Upper lobe of left lung (tissue), 6 donors: Measurements from ENCODE around the gene HES4. TPM values are rescaled to one million over a fixed set of nuclear protein-coding genes. Genes with fewer than 3 reads are reported as not detected.
A peak's percentile ranks its signal among the peaks of the same experiment; 100 is the strongest.

Source experiments
- ATAC-seq, 2 donors: fragments of 200-7000 bp; cut with Tn5 transposase; one replicate each; pipeline ENCODE4 v1.9.1; 2022; ENCODE audit warnings: mild to moderate bottlenecking in 2 of 2, moderate library complexity in 2 of 2; ENCODE audit not compliant: low FRiP score in 2 of 2
- DNase-seq, 2 donors: peaks; one replicate each; pipeline ENCODE4 v3.0.0-alpha.2; 2019 to 2020
- H3K27ac ChIP-seq, 4 donors: fragments of 200-600 bp; sonication (generic); one replicate each; pipeline ENCODE4 v1.5.1; 2016 to 2019
- H3K27me3 ChIP-seq, 4 donors: fragments of 200-600 bp; sonication (generic); one replicate each; pipeline ENCODE4 v1.5.1; 2017 to 2019
- H3K36me3 ChIP-seq, 4 donors: fragments of 200-600 bp; sonication (generic); one replicate each; pipeline ENCODE4 v1.5.1; 2016 to 2019
- H3K4me1 ChIP-seq, 4 donors: fragments of 200-600 bp; sonication (generic); one replicate each; pipeline ENCODE4 v1.5.1; 2018 to 2019
- H3K4me3 ChIP-seq, 4 donors: fragments of 200-600 bp; sonication (generic); one replicate each; pipeline ENCODE4 v1.5.1; 2017 to 2019; ENCODE audit warnings: mild to moderate bottlenecking in 2 of 4, moderate library complexity in 1 of 4
- H3K9me3 ChIP-seq, 4 donors: fragments of 200-600 bp; sonication (generic); one replicate each; pipeline ENCODE4 v1.5.1; 2018 to 2019
- CTCF ChIP-seq, 6 experiments: fragments of 450-650 bp in 4 of 6; fragments of 200-600 bp in 2 of 6; sonication (generic) in 2 of 6; IDR thresholded peaks; one replicate each; pipeline ENCODE4 v1.5.1; 2016 to 2019; ENCODE audit warnings: antibody characterized with exemption in 6 of 6
- EP300 ChIP-seq, 4 donors: sonication (generic); formaldehyde crosslinking; IDR thresholded peaks; one replicate each; pipeline ENCODE4 v1.5.1; 2017; ENCODE audit warnings: antibody characterized with exemption in 4 of 4, control low read depth in 2 of 4
- POLR2A ChIP-seq, 4 donors: fragments of 450-650 bp; IDR thresholded peaks; one replicate each; pipeline ENCODE4 v1.5.1; 2016 to 2017; ENCODE audit warnings: antibody characterized with exemption in 4 of 4, mild to moderate bottlenecking in 2 of 4
- POLR2AphosphoS5 ChIP-seq, 2 donors: sonication (generic); formaldehyde crosslinking; IDR thresholded peaks; one replicate each; pipeline ENCODE4 v1.5.1; 2017; ENCODE audit warnings: antibody characterized with exemption in 2 of 2
- WGBS, 2 donors: methylation state at CpG; one replicate each; pipeline ENCODE4 v1.1.5; 2017 to 2018; 5-methylcytosine and 5-hydroxymethylcytosine counted together
- total RNA-seq, 6 donors: library from RNA; depleted of rRNA in 4 of 6; stranded (reverse); fragments of >200 nt in 4 of 6; gene quantifications; one replicate each; pipeline versions ENCODE4 v1.1.0 to v1.2.1, GENCODE V29; 2016 to 2021
- donor health status: DM: no; HTN: no; CAD: no; lungs with moderate emphysema.
- donor health status: DM: no; HTN: yes; CAD: no; lungs with severe emphysema.

Gene HES4
- total RNA-seq, 6 donors from 2014 or later = 26.5 to 55.0 (median 35.0) TPM

GRCh38 chr1:954927-955326, 45.0 kb downstream of the HES4 start:
- TF ChIP-seq POLR2AphosphoS5 (IDR thresholded peaks at IDR 0.05) = no peak
- no peak for TF ChIP-seq EP300 (IDR thresholded peaks at IDR 0.05)
- no peak for TF ChIP-seq CTCF (IDR thresholded peaks at IDR 0.05)
- no peak for TF ChIP-seq POLR2A (IDR thresholded peaks at IDR 0.05)
- ATAC-seq (no peak), DNase-seq (peak in 1 of 2 donors; percentile 46)
- Histone ChIP-seq H3K4me1 (peaks cover 18 to 31% (median 20%) of the 10 kb centered on the region in 4 donors), H3K27me3 (no peaks in the 10 kb centered on the region), H3K4me3 (no peak overlapping the region), H3K9me3 (no peaks in the 10 kb centered on the region), H3K36me3 (peaks cover 20 to 74% (median 68%) of the 10 kb centered on the region in 4 donors), H3K27ac (no peak overlapping the region)
- 90 to 92% methylated on average over 13 of the region's 13 CpGs for WGBS, 2 donors

- 92 to 95% methylated on average over 14 to 32 of the region's 32 CpGs for WGBS, 2 donors
- Histone ChIP-seq H3K36me3 (peaks cover 20 to 86% (median 80%) of the 10 kb centered on the region in 4 donors), H3K9me3 (no peaks in the 10 kb centered on the region), H3K4me3 (no peak overlapping the region), H3K27ac (no peak overlapping the region), H3K27me3 (no peaks in the 10 kb centered on the region), H3K4me1 (peaks cover 11 to 22% (median 14%) of the 10 kb centered on the region in 4 donors)
- ATAC-seq (no peak), DNase-seq (peak in 1 of 2 donors; percentile 75)
- TF ChIP-seq CTCF (IDR thresholded peaks at IDR 0.05) (no peak), POLR2A (IDR thresholded peaks at IDR 0.05) (no peak), EP300 (IDR thresholded peaks at IDR 0.05) (no peak), POLR2AphosphoS5 (IDR thresholded peaks at IDR 0.05) (no peak)
Observed at GRCh38 chr1:953524-954320, 46.2 kb downstream of the HES4 start.

GRCh38 chr1:952603-953002, 47.3 kb downstream of the HES4 start:
- H3K36me3 ChIP-seq = peaks cover 25 to 98% (median 90%) of the 10 kb centered on the region in 4 donors

GRCh38 chr1:952201-952600, 47.7 kb downstream of the HES4 start:
- Histone ChIP-seq H3K27ac (no peak overlapping the region), H3K4me3 (no peak overlapping the region), H3K27me3 (no peaks in the 10 kb centered on the region), H3K36me3 (peaks cover 25 to 100% (median 94%) of the 10 kb centered on the region in 4 donors), H3K9me3 (no peaks in the 10 kb centered on the region), H3K4me1 (peaks cover 0 to 6% (median under 1%) of the 10 kb centered on the region in 4 donors)
- WGBS, 2 donors = 88 to 94% methylated on average over 7 to 15 of the region's 15 CpGs
- no peak for TF ChIP-seq POLR2AphosphoS5 (IDR thresholded peaks at IDR 0.05)
- TF ChIP-seq POLR2A (IDR thresholded peaks at IDR 0.05) = no peak
- no peak for TF ChIP-seq CTCF (IDR thresholded peaks at IDR 0.05)
- TF ChIP-seq EP300 (IDR thresholded peaks at IDR 0.05) = no peak
- DNase-seq (peak in 1 of 2 donors; percentile 67), ATAC-seq (no peak)

More at GRCh38 chr1:952603-953002, 47.3 kb downstream of the HES4 start:
- no peak for ATAC-seq
- TF ChIP-seq POLR2A (IDR thresholded peaks at IDR 0.05) (no peak), CTCF (IDR thresholded peaks at IDR 0.05) (no peak), EP300 (IDR thresholded peaks at IDR 0.05) (no peak), POLR2AphosphoS5 (IDR thresholded peaks at IDR 0.05) (no peak)
- 90 to 91% methylated on average over 2 to 5 of the region's 7 CpGs for WGBS, 2 donors
- Histone ChIP-seq H3K4me1 (peaks cover under 1 to 10% (median 4%) of the 10 kb centered on the region in 4 donors), H3K27ac (no peak overlapping the region), H3K9me3 (no peaks in the 10 kb centered on the region), H3K27me3 (no peaks in the 10 kb centered on the region), H3K4me3 (no peak overlapping the region)
- DNase-seq = peak in 1 of 2 donors; percentile 53
